HCT116 (cell line): ENCODE measurements around the gene BCAN. TPM values are rescaled to one million over a fixed set of nuclear protein-coding genes. Genes with fewer than 3 reads are reported as not detected.
A peak's percentile ranks its signal among the peaks of the same experiment; 100 is the strongest.

Source experiments
- ATAC-seq: fragments of 200-7000 bp; cut with Tn5 transposase; 2 replicates; pipeline ENCODE4 v1.9.1; 2020; ENCODE audit warnings: mild to moderate bottlenecking, moderate library complexity
- BruUV-seq: library from RNA; stranded (reverse); fragments of 400-500 nt; replicated peaks from 2 replicates; lab custom pipeline; 2021; lab: Mats Ljungman, UMichigan
- CTCF ChIA-PET: fragments of 300-600 bp; sonication (Branson Sonifier 250); formaldehyde crosslinking; loops from one replicate; lab custom pipeline; 2021; ENCODE audit warnings: antibody characterized with exemption; lab: Charles Lee
- POLR2A ChIA-PET: fragments of 300-600, 350-600 bp; sonication (Branson Sonifier 250); formaldehyde crosslinking; loops from one replicate; lab custom pipeline; 2021; ENCODE audit warnings: antibody characterized with exemption; lab: Charles Lee
- RAD21 ChIA-PET, 2 experiments: fragments of 300-600 bp; sonication (Branson Sonifier 250); formaldehyde crosslinking; loops; one replicate each; lab custom pipeline; 2023; ENCODE audit warnings: low total read pairs in 2 of 2; ENCODE audit not compliant: uncharacterized antibody in 2 of 2, unreplicated experiment in 2 of 2, low non-redundant PET in 1 of 2; lab: Charles Lee
- DNase-seq: peaks from one replicate; pipeline ENCODE4 v3.0.0-alpha.2; 2010; ENCODE audit warnings: low read depth, low spot score
- H2AFZ ChIP-seq: fragments of 200-600 bp; shearing (Covaris generic), sonication (generic); 2 replicates; pipeline ENCODE4 v1.6.1; 2017; ENCODE audit warnings: low read depth, mixed run types, mixed read lengths, antibody characterized with exemption, low read length; ENCODE audit not compliant: poor library complexity, severe bottlenecking
- H3K27ac ChIP-seq: 2 replicates; pipeline ENCODE4 v1.5.1; 2012; ENCODE audit warnings: low read depth, low read length
- H3K27me3 ChIP-seq: fragments of 200-600 bp; sonication (generic); 2 replicates; pipeline ENCODE4 v1.6.1; 2016; ENCODE audit warnings: mixed run types, low read length, mixed read lengths; ENCODE audit not compliant: insufficient read depth
- H3K36me3 ChIP-seq, 2 experiments: fragments of 200-500 bp in 1 of 2; fragments of 200-600 bp in 1 of 2; sonication (Bioruptor generic) in 1 of 2; sonication (generic) in 1 of 2; 2 replicates each; pipeline versions ENCODE4 v1.5.1 to v1.6.1; 2014 to 2016; ENCODE audit warnings: low read length in 2 of 2, inconsistent platforms in 1 of 2, mixed read lengths in 1 of 2, mixed run types in 1 of 2; ENCODE audit not compliant: insufficient read depth in 2 of 2, control insufficient read depth in 1 of 2
- H3K4me1 ChIP-seq, 2 experiments: fragments of 200-600 bp in 1 of 2; sonication (generic) in 1 of 2; 2 replicates each; pipeline versions ENCODE4 v1.5.1 to v1.6.1; 2012 to 2017; ENCODE audit warnings: low read length in 2 of 2, inconsistent platforms in 1 of 2, mild to moderate bottlenecking in 1 of 2, mixed read lengths in 1 of 2, mixed run types in 1 of 2, moderate library complexity in 1 of 2; ENCODE audit not compliant: insufficient read depth in 2 of 2, control insufficient read depth in 1 of 2
- H3K4me2 ChIP-seq: fragments of 200-600 bp; sonication (generic); 2 replicates; pipeline ENCODE4 v1.6.1; 2017; ENCODE audit warnings: mixed run types, low read length, mixed read lengths
- H3K4me3 ChIP-seq, 2 experiments: fragments of 200-600 bp in 1 of 2; sonication (generic) in 1 of 2; replicated peaks in 1 of 2; 2 replicates each; pipeline ENCODE4 v1.5.1; 2011 to 2016; ENCODE audit warnings: low read length in 2 of 2, control low read depth in 1 of 2, low read depth in 1 of 2, mild to moderate bottlenecking in 1 of 2, mixed read lengths in 1 of 2, mixed run types in 1 of 2
- H3K79me2 ChIP-seq: fragments of 200-600 bp; sonication (generic); 2 replicates; pipeline ENCODE4 v1.6.1; 2017; ENCODE audit warnings: mild to moderate bottlenecking, mixed run types, low read length, moderate library complexity, mixed read lengths; ENCODE audit not compliant: insufficient read depth
- H3K9ac ChIP-seq: fragments of 200-600 bp; sonication (generic); 2 replicates; pipeline ENCODE4 v1.6.1; 2016; ENCODE audit warnings: low read length, mixed read lengths
- H3K9me2 ChIP-seq: fragments of 200-600 bp; sonication (generic), shearing (Covaris generic); 2 replicates; pipeline ENCODE4 v1.6.1; 2017; ENCODE audit warnings: mixed run types, mild to moderate bottlenecking, moderate library complexity; ENCODE audit not compliant: insufficient read depth
- H3K9me3 ChIP-seq, 2 experiments: fragments of 200-500 bp in 1 of 2; fragments of 200-600 bp in 1 of 2; sonication (Bioruptor generic) in 1 of 2; sonication (generic) in 1 of 2; 2 replicates each; pipeline ENCODE4 v1.6.1; 2014 to 2017; ENCODE audit warnings: low read length in 2 of 2, mixed read lengths in 2 of 2, inconsistent platforms in 1 of 2, low read depth in 1 of 2, mild to moderate bottlenecking in 1 of 2, mixed run types in 1 of 2, moderate library complexity in 1 of 2; ENCODE audit not compliant: control insufficient read depth in 1 of 2, insufficient read depth in 1 of 2
- H4K20me1 ChIP-seq: fragments of 200-600 bp; sonication (generic), shearing (Covaris generic); 2 replicates; pipeline ENCODE4 v1.6.1; 2017; ENCODE audit warnings: mixed run types, mild to moderate bottlenecking, moderate library complexity; ENCODE audit not compliant: insufficient read depth
- CEBPB ChIP-seq: IDR thresholded peaks from 2 replicates; pipeline ENCODE4 v1.6.1; 2012; ENCODE audit warnings: low read depth
- FOSL1 ChIP-seq: IDR thresholded peaks from 2 replicates; pipeline ENCODE4 v1.6.1; 2012; ENCODE audit warnings: low read depth
- MAX ChIP-seq: IDR thresholded peaks from 2 replicates; pipeline ENCODE4 v1.6.1; 2012
- SP1 ChIP-seq: IDR thresholded peaks from 2 replicates; pipeline ENCODE4 v1.6.1; 2012; ENCODE audit warnings: low read depth
- SRF ChIP-seq: IDR thresholded peaks from 2 replicates; pipeline ENCODE4 v1.6.1; 2012; ENCODE audit warnings: low read depth
- ZBTB33 ChIP-seq: IDR thresholded peaks from 2 replicates; pipeline ENCODE4 v1.6.1; 2011; ENCODE audit warnings: mild to moderate bottlenecking, low read length, moderate library complexity; ENCODE audit not compliant: insufficient replicate concordance; ENCODE audit errors: extremely low read depth
- intact Hi-C: fragments of 100-400 bp; cut with micrococcal nuclease; formaldehyde crosslinking; loops from 2 replicates; pipeline ENCODE4 v1.10.0; 2022
- total RNA-seq: library from RNA; stranded (reverse); gene quantifications from one replicate; pipeline ENCODE4 v1.2.1, GENCODE V29; 2021; ENCODE audit not compliant: unreplicated experiment

The BCAN gene
- total RNA-seq, 1 experiment from 2014 or later = not detected

- intact Hi-C loops = no loop called here
- no peak for TF ChIP-seq MAX
- H3K36me3 ChIP-seq = no peaks in the 10 kb centered on the region
- H3K27me3 ChIP-seq = no peaks in the 10 kb centered on the region
- no peak overlapping the region for H3K4me2 ChIP-seq
- H3K4me1 ChIP-seq = peaks cover 12 to 28% of the 10 kb centered on the region in 2 experiments
- H3K9ac ChIP-seq = no peak overlapping the region
- H2AFZ ChIP-seq = no peak overlapping the region
- no peak overlapping the region for H3K4me3 ChIP-seq
- ChIA-PET POLR2A (no interaction called here), CTCF (interaction anchor here (1.1 kb wide), 1 partner anchor 20 kb away, joined by 4 read pairs; no protein-coding TSS in a partner anchor), RAD21 (no interaction called here)
- BruUV-seq = TSS peak; percentile 34
- H3K9me2 ChIP-seq = no peaks in the 10 kb centered on the region
- H3K9me3 ChIP-seq = no peaks in the 10 kb centered on the region
- H3K79me2 ChIP-seq = no peaks in the 10 kb centered on the region
- no peaks in the 10 kb centered on the region for H4K20me1 ChIP-seq
- no peak for ATAC-seq
- no peak for DNase-seq
- H3K27ac ChIP-seq = no peak overlapping the region
These were observed 27.1 kb downstream of the BCAN start for GRCh38 chr1:156668801-156669637.

DNA sequence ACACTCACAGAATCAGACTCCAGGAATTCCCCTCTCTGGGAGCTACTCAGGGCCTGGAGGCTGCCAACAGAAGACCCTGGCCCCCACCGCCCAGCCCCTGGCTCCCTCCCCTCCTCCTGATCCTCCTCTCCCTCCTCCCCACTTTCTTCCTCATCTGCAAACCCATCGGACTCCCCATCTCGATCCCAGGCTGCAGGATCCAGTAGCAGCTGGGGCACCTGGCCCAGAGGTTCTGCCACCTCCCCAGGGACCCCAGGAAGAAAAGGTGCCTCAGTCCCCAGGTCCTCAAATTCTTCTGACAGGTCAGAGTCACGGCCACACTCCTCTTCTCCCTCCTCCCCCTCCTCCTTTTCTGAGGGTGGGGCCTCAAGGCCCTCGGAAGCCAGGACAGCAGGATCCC, 27.9 kb downstream of the BCAN start:
- peaks cover 7 to 20% of the 10 kb centered on the region in 2 experiments; a peak in 3 of 4 replicates for H3K4me1 ChIP-seq
- no peaks in the 10 kb centered on the region for H3K79me2 ChIP-seq
- ATAC-seq (no peak), DNase-seq (no peak)
- no peak overlapping the region for H3K4me2 ChIP-seq
- no peaks in the 10 kb centered on the region for H4K20me1 ChIP-seq
- no peaks in the 10 kb centered on the region for H3K9me2 ChIP-seq
- no peak overlapping the region for H3K27ac ChIP-seq
- intact Hi-C loops = no loop called here
- BruUV-seq = no TSS peak
- H3K36me3 ChIP-seq = no peaks in the 10 kb centered on the region
- no peaks in the 10 kb centered on the region for H3K27me3 ChIP-seq
- ChIA-PET POLR2A (interaction anchor here (1.1 kb wide), 1 partner anchor 9 kb away, joined by 4 read pairs; no protein-coding TSS in a partner anchor), CTCF (no interaction called here), RAD21 (no interaction called here)
- no peak overlapping the region for H3K4me3 ChIP-seq
- no peak overlapping the region for H2AFZ ChIP-seq
- H3K9me3 ChIP-seq = no peaks in the 10 kb centered on the region
- TF ChIP-seq CEBPB (no peak), SP1 (no peak), ZBTB33 (no peak), SRF (no peak), FOSL1 (no peak)
- H3K9ac ChIP-seq = no peak overlapping the region
